Measurements from ENCODE around the gene TTC28. TPM values are rescaled to one million over a fixed set of nuclear protein-coding genes. Genes with fewer than 3 reads are reported as not detected.
"Not testable (repeated sequence)": the region's sequence is repeated elsewhere in the genome, so short reads cannot be mapped to it uniquely, and the experiment has no call there.

Gene TTC28
- total RNA-seq, 2 experiments from 2014 or later: 0.71 to 0.97 TPM

DNA sequence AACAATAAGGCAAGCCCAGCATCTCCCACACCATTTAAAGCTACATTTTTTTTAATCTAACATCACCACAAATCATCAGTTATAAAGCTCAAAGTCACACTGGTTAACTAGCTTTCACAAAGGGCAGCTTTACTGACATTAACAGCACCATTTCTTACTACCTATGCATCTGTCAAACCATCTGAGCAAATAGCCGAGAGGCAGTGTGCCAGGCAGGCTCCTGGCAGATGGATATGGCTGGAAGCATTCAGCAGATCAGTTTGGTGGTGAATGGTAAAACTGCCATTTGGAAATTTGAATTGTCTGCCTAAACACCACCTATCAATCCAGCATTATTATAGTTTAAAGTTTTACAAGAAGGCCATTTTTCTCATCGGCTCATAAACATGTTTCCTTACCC, 131.2 kb downstream of the TTC28 start:
- POLR2A ChIA-PET: no interaction called here
- H3K36me3 Mint-ChIP-seq: no peaks in the 10 kb centered on the region
- H3K27ac Mint-ChIP-seq: no peak overlapping the region
- no peak overlapping the region for H3K4me3 Mint-ChIP-seq
- no peaks in the 10 kb centered on the region for H3K4me1 Mint-ChIP-seq
- H3K27me3 Mint-ChIP-seq: peaks cover 11% of the 10 kb centered on the region
- H3K9me3 Mint-ChIP-seq: no peaks in the 10 kb centered on the region
- DNase-seq (no peak), ATAC-seq (ENCODE audit: low read depth) (no peak)

DNA sequence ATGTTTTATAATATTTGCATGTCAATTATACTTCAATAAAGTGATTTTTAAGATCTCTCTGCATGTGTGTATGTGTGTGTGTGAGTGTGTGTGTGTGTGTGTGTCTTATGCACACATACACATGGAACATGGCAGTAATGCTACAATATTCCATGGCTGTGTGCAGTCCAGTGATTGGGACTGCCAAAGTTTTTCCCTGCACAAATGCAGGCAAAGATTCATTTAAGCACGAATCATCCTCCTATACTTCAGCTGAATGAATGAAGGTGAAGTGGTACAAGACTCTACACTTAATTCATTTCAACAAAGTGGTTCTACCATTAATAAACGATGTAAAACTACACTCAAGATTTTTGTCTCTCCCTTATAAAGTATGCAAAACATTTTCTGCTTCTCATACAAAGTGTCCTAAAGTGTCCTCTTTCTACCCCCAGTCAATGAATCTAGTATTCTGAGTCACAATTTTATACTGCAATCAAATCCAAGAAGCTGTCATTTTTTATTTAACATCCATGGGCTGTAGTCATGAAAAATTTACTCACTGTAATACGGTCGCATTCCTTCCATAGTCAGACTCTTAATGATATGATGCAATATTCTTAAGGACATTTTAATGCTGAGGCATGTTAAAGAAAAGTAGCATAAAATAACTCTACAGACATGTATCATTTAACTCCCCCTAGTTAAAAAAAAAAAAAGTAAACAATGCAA, 132.4 kb downstream of the TTC28 start:
- ATAC-seq (ENCODE audit: low read depth) (no peak), DNase-seq (no peak)
- no peak overlapping the region for H3K4me3 Mint-ChIP-seq
- no peak overlapping the region for H3K27ac Mint-ChIP-seq
- POLR2A ChIA-PET: no interaction called here
- no peaks in the 10 kb centered on the region for H3K9me3 Mint-ChIP-seq
- peaks cover 11% of the 10 kb centered on the region for H3K27me3 Mint-ChIP-seq
- H3K36me3 Mint-ChIP-seq: no peaks in the 10 kb centered on the region
- no peaks in the 10 kb centered on the region for H3K4me1 Mint-ChIP-seq

DNA sequence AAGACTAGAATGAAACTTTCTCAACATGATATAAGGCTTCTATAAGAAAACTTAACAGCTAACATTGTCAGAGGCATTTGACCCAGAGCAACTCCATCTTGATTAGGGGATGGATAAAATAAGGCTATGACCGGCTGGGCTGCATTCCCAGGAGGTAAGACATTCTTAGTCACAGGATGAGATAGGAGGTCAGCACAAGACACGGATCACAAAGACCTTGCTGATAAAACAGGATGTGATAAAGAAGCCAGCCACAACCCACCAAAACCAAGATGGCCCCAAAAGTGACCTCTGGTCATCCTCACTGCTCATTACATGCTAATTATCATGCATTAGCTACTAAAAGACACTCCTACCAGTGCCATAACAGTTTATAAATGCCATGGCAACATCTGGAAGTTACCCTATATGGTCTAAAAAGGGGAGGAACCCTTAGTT, 135.2 kb downstream of the TTC28 start:
- H3K36me3 Mint-ChIP-seq: no peaks in the 10 kb centered on the region

GRCh38 chr22:28542980-28543621, 136.5 kb downstream of the TTC28 start:
- Mint-ChIP-seq H3K4me3 (no peak overlapping the region), H3K27me3 (no peaks in the 10 kb centered on the region), H3K4me1 (no peaks in the 10 kb centered on the region), H3K36me3 (no peaks in the 10 kb centered on the region), H3K9me3 (peaks cover 1% of the 10 kb centered on the region), H3K27ac (no peak overlapping the region)
- POLR2A ChIA-PET: no interaction called here
- no peak for ATAC-seq (ENCODE audit: low read depth)
- DNase-seq: no peak

More for the DNA sequence above, 135.2 kb downstream of the TTC28 start:
- H3K27ac Mint-ChIP-seq: no peak overlapping the region
- DNase-seq (no peak), ATAC-seq (ENCODE audit: low read depth) (no peak)
- H3K4me3 Mint-ChIP-seq: no peak overlapping the region
- H3K9me3 Mint-ChIP-seq: peaks cover 1% of the 10 kb centered on the region
- no peaks in the 10 kb centered on the region for H3K27me3 Mint-ChIP-seq
- no peaks in the 10 kb centered on the region for H3K4me1 Mint-ChIP-seq
- POLR2A ChIA-PET: no interaction called here

DNA sequence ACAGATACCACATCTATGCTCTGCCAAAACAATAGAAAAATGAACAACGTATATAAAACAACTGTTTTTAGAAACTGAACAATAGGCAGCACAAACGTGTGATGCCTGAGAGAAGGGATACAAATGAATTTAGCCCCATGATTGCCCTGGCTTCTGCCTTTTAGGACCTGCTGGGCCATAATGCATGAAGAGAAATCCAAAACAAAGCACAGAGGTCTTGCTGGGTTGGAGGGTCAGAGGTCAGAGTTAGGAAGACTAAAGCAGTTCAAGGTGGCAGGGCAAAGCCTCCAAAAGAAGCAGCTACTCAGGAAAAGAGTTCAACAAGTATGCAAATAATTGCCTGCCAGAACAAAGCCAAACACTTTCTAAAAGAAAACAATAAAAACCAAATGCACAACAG, 138.5 kb downstream of the TTC28 start:
- H3K36me3 Mint-ChIP-seq: no peaks in the 10 kb centered on the region
- no peak overlapping the region for H3K4me3 Mint-ChIP-seq
- H3K27me3 Mint-ChIP-seq: peaks cover 2% of the 10 kb centered on the region
- DNase-seq (no peak), ATAC-seq (ENCODE audit: low read depth) (no peak)
- H3K4me1 Mint-ChIP-seq: no peaks in the 10 kb centered on the region
- no peak overlapping the region for H3K27ac Mint-ChIP-seq
- peaks cover 1% of the 10 kb centered on the region for H3K9me3 Mint-ChIP-seq
- POLR2A ChIA-PET: no interaction called here

DNA sequence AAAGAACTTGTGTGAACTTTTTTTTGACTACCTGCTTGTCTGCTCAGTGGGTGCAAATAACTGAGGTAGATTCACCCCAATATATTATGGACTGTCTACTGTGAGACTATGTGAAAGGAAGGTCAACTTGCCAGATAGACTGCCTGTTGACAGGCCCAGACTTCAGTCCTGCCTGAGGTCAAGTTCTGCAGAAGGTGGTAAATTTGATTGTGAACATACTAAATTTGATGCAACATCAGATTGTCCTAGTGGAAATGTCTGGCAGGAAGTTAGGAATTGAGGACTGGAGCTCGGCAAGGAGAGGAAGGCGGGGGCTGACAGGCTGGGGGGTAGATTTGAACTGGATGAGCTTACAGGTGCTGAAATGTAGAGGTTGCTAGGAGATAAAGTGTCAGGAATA, 140.7 kb downstream of the TTC28 start:
- Mint-ChIP-seq H3K27ac (no peak overlapping the region), H3K4me3 (no peak overlapping the region), H3K27me3 (peaks cover 2% of the 10 kb centered on the region), H3K9me3 (peaks cover 1% of the 10 kb centered on the region), H3K4me1 (no peaks in the 10 kb centered on the region), H3K36me3 (no peaks in the 10 kb centered on the region)
- ATAC-seq (ENCODE audit: low read depth): no peak
- no peak for DNase-seq
- POLR2A ChIA-PET: no interaction called here

DNA sequence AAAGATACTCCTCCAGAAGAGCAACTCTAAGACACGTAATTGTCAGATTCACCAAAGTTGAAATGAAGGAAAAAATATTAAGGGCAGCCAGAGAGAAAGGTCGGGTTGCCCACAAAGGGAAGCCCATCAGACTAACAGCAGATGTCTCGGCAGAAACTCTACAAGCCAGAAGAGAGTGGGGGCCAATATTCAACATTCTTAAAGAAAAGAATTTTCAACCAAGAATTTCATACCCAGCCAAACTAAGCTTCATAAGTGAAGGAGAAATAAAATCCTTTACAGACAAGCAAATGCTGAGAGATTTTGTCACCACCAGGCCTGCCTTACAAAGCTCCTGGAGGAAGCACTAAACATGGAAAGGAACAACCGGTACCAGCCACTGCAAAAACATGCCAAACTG, 149.1 kb downstream of the TTC28 start:
- POLR2A ChIA-PET, H3K9me3 Mint-ChIP-seq: not testable (repeated sequence)

DNA sequence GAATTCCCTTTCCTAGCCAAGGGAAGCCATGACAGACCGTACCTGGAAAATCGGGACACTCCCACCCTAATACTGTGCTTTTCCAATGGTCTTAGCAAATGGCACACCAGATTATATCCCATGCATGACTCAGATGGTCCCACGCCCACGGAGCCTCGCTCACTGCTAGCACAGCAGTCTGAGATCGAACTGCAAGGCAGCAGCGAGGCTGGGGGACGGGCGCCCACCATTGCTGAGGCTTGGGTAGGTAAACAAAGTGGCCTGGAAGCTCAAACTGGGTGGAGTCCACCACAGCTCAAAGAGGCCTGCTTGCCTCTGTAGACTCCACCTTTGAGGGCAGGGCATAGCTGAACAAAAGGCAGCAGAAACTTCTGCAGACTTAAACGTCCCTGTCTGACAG, 150.5 kb downstream of the TTC28 start:
- H3K36me3 Mint-ChIP-seq; H3K9me3 Mint-ChIP-seq; H3K4me1 Mint-ChIP-seq; H3K27ac Mint-ChIP-seq; ATAC-seq (ENCODE audit: low read depth); H3K4me3 Mint-ChIP-seq; H3K27me3 Mint-ChIP-seq; POLR2A ChIA-PET; DNase-seq: not testable (repeated sequence)

More for the DNA sequence above, 149.1 kb downstream of the TTC28 start:
- not testable (repeated sequence) for ATAC-seq (ENCODE audit: low read depth); H3K27me3 Mint-ChIP-seq; H3K36me3 Mint-ChIP-seq; H3K4me1 Mint-ChIP-seq; DNase-seq; H3K4me3 Mint-ChIP-seq; H3K27ac Mint-ChIP-seq

GRCh38 chr22:28521451-28521850, 158.2 kb downstream of the TTC28 start:
- H3K9me3 Mint-ChIP-seq: no peaks in the 10 kb centered on the region
- no peak overlapping the region for H3K27ac Mint-ChIP-seq
- no peaks in the 10 kb centered on the region for H3K4me1 Mint-ChIP-seq
- DNase-seq: no peak
- H3K36me3 Mint-ChIP-seq: no peaks in the 10 kb centered on the region
- ATAC-seq (ENCODE audit: low read depth): no peak
- H3K4me3 Mint-ChIP-seq: no peak overlapping the region
- POLR2A ChIA-PET: no interaction called here
- H3K27me3 Mint-ChIP-seq: peaks cover 19% of the 10 kb centered on the region

- Mint-ChIP-seq H3K4me3 (no peak overlapping the region), H3K27me3 (peaks cover 22% of the 10 kb centered on the region), H3K27ac (no peak overlapping the region), H3K4me1 (no peaks in the 10 kb centered on the region), H3K36me3 (no peaks in the 10 kb centered on the region), H3K9me3 (peaks cover 6% of the 10 kb centered on the region)
- DNase-seq: no peak
- POLR2A ChIA-PET: no interaction called here
- no peak for ATAC-seq (ENCODE audit: low read depth)
Measured at GRCh38 chr22:28514321-28514821, 165.3 kb downstream of the TTC28 start.

DNA sequence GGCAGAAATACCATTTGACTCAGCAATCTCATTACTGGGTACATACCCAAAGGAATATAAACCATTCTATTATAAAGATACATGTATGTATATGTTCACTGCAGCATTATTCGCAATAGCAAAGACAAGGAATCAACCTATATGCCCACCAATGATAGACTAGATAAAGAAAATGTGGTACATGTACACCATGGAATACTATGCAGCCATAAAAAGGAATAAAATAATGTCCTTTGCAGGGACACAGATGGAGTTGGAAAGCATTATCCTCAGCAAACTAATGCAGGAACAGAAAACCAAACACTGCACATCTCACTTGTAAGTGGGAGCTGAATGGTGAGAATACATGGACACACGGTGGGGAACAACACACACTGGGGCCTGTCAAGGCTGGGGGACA, 167.3 kb downstream of the TTC28 start:
- ATAC-seq (ENCODE audit: low read depth); POLR2A ChIA-PET; DNase-seq; H3K27ac Mint-ChIP-seq; H3K4me3 Mint-ChIP-seq; H3K36me3 Mint-ChIP-seq; H3K4me1 Mint-ChIP-seq: not testable (repeated sequence)
- H3K9me3 Mint-ChIP-seq: peaks cover 12% of the 10 kb centered on the region
- H3K27me3 Mint-ChIP-seq: peaks cover 22% of the 10 kb centered on the region

DNA sequence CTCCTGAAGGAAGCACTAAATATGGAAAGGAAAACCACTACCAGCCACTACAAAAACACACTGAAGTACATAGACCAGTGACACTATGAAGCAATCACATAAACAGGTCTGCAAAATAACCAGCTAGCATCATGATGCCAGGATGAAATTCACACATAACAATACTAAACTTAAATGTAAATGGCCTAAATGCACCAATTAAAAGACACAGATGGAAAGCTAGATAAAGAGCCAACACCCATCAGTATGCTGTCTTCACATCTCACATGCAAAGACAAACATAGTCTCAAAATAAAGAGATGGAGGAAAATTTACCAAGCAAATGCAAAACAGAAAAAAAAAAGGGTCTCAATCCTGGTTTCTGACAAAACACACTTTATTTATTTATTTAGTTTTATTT, 171.7 kb downstream of the TTC28 start:
- POLR2A ChIA-PET: no interaction called here
- H3K27ac Mint-ChIP-seq: no peak overlapping the region
- peaks cover 12% of the 10 kb centered on the region for H3K9me3 Mint-ChIP-seq
- no peaks in the 10 kb centered on the region for H3K4me1 Mint-ChIP-seq
- H3K27me3 Mint-ChIP-seq: peaks cover 23% of the 10 kb centered on the region
- no peak overlapping the region for H3K4me3 Mint-ChIP-seq
- DNase-seq: no peak
- no peaks in the 10 kb centered on the region for H3K36me3 Mint-ChIP-seq
- ATAC-seq (ENCODE audit: low read depth): no peak

DNA sequence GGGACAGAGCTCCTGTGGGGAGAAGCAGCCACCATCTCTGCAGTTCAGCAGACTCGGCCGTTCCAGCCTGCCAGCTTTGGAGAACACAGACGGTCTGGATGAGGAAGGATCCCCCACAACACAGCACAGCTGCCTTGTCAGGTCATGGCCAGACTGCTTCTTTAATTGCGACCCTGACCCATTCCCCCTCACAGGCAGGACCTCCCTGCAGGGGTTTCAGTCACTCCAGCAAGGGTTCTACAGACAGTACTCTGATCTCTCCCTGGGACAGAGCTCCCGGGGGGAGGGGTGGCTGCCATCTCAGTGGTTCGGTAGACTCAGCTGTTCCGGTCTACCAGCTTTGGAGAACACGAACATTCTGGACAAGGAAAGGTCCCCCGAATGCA, 173.5 kb downstream of the TTC28 start:
- ATAC-seq (ENCODE audit: low read depth): no peak
- Mint-ChIP-seq H3K4me3 (no peak overlapping the region), H3K9me3 (peaks cover 9% of the 10 kb centered on the region), H3K4me1 (no peaks in the 10 kb centered on the region), H3K36me3 (no peaks in the 10 kb centered on the region), H3K27ac (no peak overlapping the region), H3K27me3 (peaks cover 27% of the 10 kb centered on the region)
- no peak for DNase-seq
- POLR2A ChIA-PET: no interaction called here

DNA sequence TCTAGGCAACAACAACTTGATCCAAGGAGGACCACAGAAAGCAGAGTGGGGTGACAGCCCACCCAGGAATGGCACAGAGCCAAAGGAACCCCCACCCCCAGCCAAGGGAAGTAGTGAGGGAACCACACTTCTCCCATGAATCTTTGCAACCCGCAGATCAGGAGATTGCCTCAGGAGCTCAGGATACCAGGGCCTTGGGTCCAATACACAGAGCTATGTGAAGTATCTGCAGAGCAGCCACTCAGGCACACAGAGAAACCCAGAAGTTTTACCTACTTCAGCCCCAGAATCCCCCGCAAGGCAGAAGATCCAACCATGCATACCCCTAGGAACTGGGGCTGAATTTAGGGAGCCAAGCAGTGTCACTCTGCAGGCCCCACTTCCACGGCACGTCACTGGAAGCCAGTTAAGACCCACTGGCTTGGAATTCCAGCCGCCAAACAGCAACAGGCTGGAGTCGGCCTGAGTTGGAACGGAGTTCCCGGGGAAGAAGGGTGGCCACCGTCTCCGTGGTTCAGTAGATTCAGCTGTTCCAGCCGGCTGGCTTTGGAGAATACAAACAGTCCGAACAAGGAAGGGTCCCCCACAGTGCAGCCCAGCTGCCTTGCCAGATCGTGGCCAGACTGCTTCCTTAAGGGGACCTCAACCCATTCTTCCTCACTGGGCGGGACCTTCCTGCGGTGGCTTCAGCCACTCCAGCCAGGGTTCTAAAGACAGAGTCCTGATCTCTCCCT, 174.1 kb downstream of the TTC28 start:
- no peak overlapping the region for H3K4me3 Mint-ChIP-seq
- peaks cover 8% of the 10 kb centered on the region for H3K9me3 Mint-ChIP-seq
- no peaks in the 10 kb centered on the region for H3K4me1 Mint-ChIP-seq
- H3K36me3 Mint-ChIP-seq: no peaks in the 10 kb centered on the region
- no peak overlapping the region for H3K27ac Mint-ChIP-seq
- ATAC-seq (ENCODE audit: low read depth) (no peak), DNase-seq (no peak)
- POLR2A ChIA-PET: no interaction called here
- peaks cover 22% of the 10 kb centered on the region for H3K27me3 Mint-ChIP-seq

Data from activated naive CD8-positive, alpha-beta T cell treated with anti-CD3 and anti-CD28 coated beads, Interleukin-2, amount 10 ng/mL, durations not matched to agents 7 days and 5 days (primary cell).